Stimulated activated CD4-positive, alpha-beta T cell treated with anti-CD3 and anti-CD28 coated beads, Interleukin-1b, Interleukin-23, amount 100 ng/mL, for 4 hours (primary cell): ENCODE data around the gene DCTN3.
A peak's percentile ranks its signal among the peaks of the same experiment; 100 is the strongest.

Experiments
- DNase-seq, 2 donors: peaks; one replicate each; pipeline ENCODE4 v3.0.0-alpha.2; 2020; ENCODE audit warnings: low read depth in 2 of 2

Gene DCTN3

GRCh38 chr9:34590381-34591247, 29.7 kb downstream of the DCTN3 start:
- no peak for DNase-seq

GRCh38 chr9:34589636-34590380, 30.5 kb downstream of the DCTN3 start, which contains the start of gene CNTFR:
Gene CNTFR (minus strand): TSS chr9:34589724. CDS start chr9:34568981, 20,743 bp downstream.
- no peak for DNase-seq

- no peak for DNase-seq
Measured at GRCh38 chr9:34588671-34589635, 31.3 kb downstream of the DCTN3 start.

GRCh38 chr9:34587271-34587670, 33.0 kb downstream of the DCTN3 start:
- DNase-seq = no peak

GRCh38 chr9:34585946-34586669, 34.2 kb downstream of the DCTN3 start:
- no peak for DNase-seq

- no peak for DNase-seq
Measured at GRCh38 chr9:34584970-34585369, 35.3 kb downstream of the DCTN3 start.

- DNase-seq = no peak
Measured at GRCh38 chr9:34582787-34583186, 37.5 kb downstream of the DCTN3 start.

- DNase-seq = no peak
Measured at GRCh38 chr9:34581318-34581717, 39.0 kb downstream of the DCTN3 start.

GRCh38 chr9:34580358-34580757, 39.9 kb downstream of the DCTN3 start:
- DNase-seq = no peak

GRCh38 chr9:34579808-34580163, 40.5 kb downstream of the DCTN3 start:
- no peak for DNase-seq

GRCh38 chr9:34579104-34579807, 41.0 kb downstream of the DCTN3 start:
- DNase-seq = no peak

GRCh38 chr9:34578241-34579103, 41.8 kb downstream of the DCTN3 start:
- peak in 1 of 2 donors; percentile 4 for DNase-seq

- DNase-seq = no peak
Measured at GRCh38 chr9:34577400-34578240, 42.7 kb downstream of the DCTN3 start.

- DNase-seq = no peak
Measured at GRCh38 chr9:34576597-34577399, 43.5 kb downstream of the DCTN3 start.

- no peak for DNase-seq
Measured at GRCh38 chr9:34575862-34576596, 44.3 kb downstream of the DCTN3 start.

- no peak for DNase-seq
Measured at GRCh38 chr9:34575241-34575640, 45.1 kb downstream of the DCTN3 start.

- no peak for DNase-seq
Measured at GRCh38 chr9:34574571-34574970, 45.7 kb downstream of the DCTN3 start.
